GM18867 (cell line): ENCODE results near the gene ADRA2B.

ENCODE experiments used
- ATAC-seq: cut with Tn5 transposase; IDR thresholded peaks from one replicate; pipeline ENCODE4 v1.9.1; 2021; ENCODE audit warnings: mild to moderate bottlenecking, moderate library complexity; ENCODE audit not compliant: unreplicated experiment

ADRA2B gene

GRCh38 chr2:96106991-96107707, 9.2 kb downstream of the ADRA2B start:
- ATAC-seq: no peak

GRCh38 chr2:96105994-96106715, 10.2 kb downstream of the ADRA2B start:
- ATAC-seq: no peak

GRCh38 chr2:96105152-96105915, 11.0 kb downstream of the ADRA2B start:
- ATAC-seq: no peak

- no peak for ATAC-seq
These were observed 11.9 kb downstream of the ADRA2B start for GRCh38 chr2:96104487-96104861.

- no peak for ATAC-seq
These were observed 12.4 kb downstream of the ADRA2B start for GRCh38 chr2:96103761-96104486.

GRCh38 chr2:96103187-96103601, 13.2 kb downstream of the ADRA2B start:
- ATAC-seq: no peak

- no peak for ATAC-seq
These were observed 13.7 kb downstream of the ADRA2B start for GRCh38 chr2:96102596-96103186.

- ATAC-seq: no peak
These were observed 15.5 kb downstream of the ADRA2B start for GRCh38 chr2:96100893-96101304.

GRCh38 chr2:96099861-96100798, 16.2 kb downstream of the ADRA2B start:
- no peak for ATAC-seq

GRCh38 chr2:96098900-96099590, 17.3 kb downstream of the ADRA2B start:
- no peak for ATAC-seq

GRCh38 chr2:96097951-96098823, 18.2 kb downstream of the ADRA2B start:
- no peak for ATAC-seq

- ATAC-seq: no peak
These were observed 18.9 kb downstream of the ADRA2B start for GRCh38 chr2:96097441-96097840.

GRCh38 chr2:96095116-96095636, 21.2 kb downstream of the ADRA2B start:
- no peak for ATAC-seq

- no peak for ATAC-seq
These were observed 22.8 kb downstream of the ADRA2B start for GRCh38 chr2:96093528-96093927.

- no peak for ATAC-seq
These were observed 23.4 kb downstream of the ADRA2B start for GRCh38 chr2:96092951-96093350.

GRCh38 chr2:96092573-96092877, 23.8 kb downstream of the ADRA2B start:
- no peak for ATAC-seq

GRCh38 chr2:96091711-96092572, 24.4 kb downstream of the ADRA2B start:
- ATAC-seq: no peak
